NCI-H69 (cell line): ENCODE data around the gene CNTNAP2.
A peak's percentile ranks its signal among the peaks of the same experiment; 100 is the strongest.

ENCODE experiments used
- DNase-seq: peaks from one replicate; lab custom pipeline; 2025; lab: John Stamatoyannopoulos, UW

The CNTNAP2 gene

DNA sequence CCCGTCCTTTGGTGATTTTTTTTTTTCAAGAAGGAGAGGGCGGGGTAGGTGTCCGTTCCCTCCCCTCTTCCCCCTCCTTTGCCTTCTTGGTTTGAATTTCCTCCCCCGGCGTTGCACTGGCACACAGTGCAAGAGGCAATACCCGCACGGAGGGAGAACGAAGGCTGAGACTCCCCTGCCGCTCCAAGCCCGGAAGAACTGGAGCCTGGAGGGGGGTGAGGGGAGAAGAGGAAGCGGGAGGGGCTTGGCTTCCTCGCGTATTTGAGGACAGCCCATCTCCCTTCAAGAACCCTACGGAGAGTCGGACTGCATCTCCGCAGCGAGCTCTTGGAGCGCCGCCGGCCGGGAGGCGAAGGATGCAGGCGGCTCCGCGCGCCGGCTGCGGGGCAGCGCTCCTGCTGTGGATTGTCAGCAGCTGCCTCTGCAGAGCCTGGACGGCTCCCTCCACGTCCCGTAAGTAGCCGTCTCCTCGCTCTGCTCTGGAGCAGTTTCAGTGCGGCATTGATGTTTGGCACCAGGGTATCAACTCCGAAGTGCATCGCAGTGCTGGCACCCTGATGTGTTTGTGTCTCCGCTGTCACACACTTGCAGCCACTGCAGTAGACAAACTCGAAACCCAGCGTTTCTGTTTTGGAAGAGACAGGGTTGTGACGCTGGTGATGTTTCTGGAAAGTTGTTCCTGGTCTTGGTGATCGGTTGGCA, at the start of gene CNTNAP2:
Gene CNTNAP2, plus strand, starts transcription at position 281 of the 702 bp plus-strand sequence. Its CDS starts 76 bp downstream, at position 357.
- DNase-seq: peak; percentile 92

DNA sequence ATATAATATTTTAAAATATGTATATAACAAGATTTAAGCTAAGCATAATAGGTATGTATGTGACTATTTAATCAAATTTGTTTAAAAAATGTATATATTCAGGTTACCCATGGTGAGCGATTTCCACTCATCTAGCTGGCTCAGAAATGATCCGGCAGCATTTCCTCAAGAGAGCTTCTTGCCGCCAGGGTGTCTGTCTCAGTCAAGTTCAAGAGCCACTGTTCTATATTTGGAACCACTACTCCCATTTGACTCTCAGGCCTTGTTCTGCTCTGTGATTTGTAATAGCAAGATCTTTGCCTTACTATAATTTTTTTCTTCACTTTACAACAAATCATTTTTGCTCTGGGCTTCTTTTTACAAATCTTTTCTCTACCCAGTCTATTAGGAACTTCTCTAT, 48.7 kb upstream of the CNTNAP2 start:
- no peak for DNase-seq

DNA sequence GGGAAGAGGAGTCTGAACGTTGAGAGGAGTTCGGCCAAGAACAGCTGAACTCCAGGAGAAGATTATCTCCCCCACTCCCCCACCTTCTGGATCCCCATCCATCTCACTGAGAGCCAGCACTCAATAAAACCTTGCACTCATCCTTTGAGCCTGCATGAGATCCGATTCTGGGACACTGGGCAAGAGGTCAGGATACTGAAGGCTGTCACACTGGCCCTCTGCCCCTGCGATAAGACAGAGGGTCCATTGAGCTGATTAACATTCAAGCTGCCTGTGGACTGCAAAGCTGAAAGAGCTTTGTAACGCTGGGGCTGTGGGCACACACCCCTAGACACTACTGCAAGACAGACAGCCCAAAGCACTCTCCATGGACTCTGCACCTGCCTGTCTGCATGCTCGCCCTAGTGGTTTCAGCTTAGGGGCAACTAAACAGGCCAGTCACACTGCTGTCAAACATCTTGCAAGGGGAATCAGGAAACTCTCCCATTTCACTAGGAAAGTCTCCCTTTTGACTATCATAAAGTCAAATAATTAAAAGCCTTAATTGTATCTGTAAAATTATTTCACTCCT, 42.3 kb upstream of the CNTNAP2 start:
- DNase-seq: no peak

DNA sequence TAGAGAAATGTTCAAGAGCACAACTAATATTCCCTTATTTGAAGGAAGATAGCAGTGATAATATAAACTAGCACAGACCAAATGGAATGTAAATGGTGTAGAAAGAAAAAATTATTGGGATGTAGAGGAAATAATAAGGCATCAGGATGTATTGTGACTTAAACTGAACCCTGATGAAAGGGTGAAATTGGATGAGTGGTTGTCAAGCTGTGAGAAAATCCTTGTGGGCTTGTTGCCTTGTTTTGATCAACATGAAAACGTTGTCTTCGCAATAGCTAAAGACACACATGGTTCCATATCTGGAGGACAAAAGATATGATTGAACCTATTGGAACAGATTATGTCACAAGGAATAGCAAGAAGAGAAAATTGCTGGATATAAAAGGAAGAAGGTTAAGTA, 40.3 kb upstream of the CNTNAP2 start:
- DNase-seq: no peak

DNA sequence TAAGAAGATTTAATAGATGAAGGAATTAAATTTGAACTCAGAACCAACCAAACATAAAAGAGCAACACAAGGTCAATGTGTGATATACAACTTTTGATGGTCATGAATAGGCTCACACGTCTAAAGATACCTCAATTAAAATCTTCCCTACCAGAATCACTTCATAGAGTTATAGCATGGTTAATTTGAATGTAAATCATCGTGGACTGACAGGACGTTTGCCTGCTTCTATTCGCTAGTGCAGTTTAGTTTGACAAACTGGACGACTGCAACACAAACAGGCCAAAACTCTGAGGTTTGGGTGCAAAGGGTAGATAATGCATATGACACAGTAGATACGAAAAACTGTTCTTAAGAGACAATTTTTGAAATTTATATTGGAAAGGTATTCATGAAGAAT, 32.5 kb upstream of the CNTNAP2 start:
- DNase-seq: no peak

DNA sequence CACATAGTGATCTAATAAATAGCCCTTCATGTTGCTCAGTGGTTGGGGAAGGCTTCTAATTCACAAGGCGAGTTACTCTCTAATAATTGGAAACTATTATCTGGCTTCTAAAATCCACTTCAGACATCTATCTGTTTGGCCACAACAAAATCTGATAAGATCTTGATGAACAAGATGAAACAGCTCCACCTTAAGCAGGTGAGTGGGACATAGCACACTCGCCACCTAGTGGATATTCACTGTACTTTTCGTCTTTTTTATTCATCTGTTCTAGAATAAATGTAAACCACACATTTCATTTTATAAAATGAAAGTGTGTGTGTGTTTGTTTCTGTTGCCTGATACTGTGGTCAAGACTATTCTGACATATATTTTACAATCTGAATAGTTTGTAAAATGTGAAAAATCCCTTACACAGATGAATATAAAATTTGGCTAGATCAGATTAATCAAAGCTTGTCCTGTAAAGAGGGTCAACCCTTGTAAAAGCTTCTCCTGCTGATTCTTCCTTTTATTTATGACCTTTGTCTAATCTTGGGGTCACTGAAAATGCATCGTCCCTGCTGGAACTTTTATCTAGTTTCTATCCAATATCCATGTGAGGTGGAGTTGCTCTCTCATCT, 26.5 kb upstream of the CNTNAP2 start:
- peak; percentile 77 for DNase-seq

DNA sequence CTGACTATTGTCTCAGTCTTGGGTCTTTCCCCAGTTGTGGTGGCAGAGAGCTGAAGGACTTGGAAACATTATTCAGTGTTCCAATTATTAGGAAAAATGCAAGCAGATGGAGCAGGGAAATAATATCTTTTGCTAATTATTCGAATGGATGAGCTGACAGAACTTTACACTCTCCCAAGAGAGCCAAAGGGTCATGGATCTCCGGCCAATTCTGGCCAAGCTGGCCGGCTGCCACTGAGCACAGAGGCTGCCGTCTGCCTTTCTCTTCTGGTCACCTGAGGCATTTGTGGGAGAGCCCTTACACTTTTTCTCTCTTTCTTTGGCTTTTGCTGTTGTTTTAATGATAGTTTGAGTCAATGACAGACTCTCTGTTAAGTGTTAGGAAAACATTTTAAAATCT, 22.2 kb upstream of the CNTNAP2 start:
- no peak for DNase-seq

DNA sequence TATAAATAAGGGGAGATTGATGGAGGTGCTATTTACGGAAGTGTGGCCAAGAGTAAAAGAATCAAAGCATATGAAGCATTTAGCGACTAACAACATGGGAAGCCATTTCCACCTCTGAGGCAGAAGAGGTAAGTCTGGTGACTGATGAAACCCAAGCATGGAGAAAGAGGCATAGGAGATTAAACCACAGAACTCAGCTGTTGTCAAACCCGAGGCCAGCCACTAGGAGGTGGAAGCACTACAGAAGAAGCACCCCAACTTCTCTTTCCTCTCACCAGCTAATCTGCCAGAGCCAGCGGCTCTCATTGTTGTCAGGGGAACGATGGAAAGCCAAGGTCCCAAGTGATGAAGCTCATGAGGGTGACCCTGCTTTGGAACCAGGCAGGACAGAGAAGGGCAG, 19.6 kb upstream of the CNTNAP2 start:
- DNase-seq: peak; percentile 22

DNA sequence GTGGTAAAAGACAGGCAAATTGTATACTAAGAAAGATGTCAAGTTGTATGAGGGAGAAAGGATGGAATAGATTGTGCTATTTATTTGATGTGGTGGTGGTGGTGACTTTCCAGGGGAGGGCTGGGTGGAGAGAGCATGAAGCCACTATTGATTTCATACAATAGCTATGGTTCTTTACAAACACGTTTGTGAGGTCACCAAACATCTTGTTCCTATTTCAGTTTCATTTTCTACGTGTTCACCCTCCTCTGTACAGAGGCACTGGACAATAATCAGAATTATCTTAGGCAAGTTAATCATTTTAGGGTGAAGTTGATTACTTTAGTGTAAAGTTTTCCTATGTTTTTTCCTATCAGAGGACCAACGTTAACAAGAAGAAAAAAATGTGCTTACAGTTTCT, 10.3 kb upstream of the CNTNAP2 start:
- no peak for DNase-seq

DNA sequence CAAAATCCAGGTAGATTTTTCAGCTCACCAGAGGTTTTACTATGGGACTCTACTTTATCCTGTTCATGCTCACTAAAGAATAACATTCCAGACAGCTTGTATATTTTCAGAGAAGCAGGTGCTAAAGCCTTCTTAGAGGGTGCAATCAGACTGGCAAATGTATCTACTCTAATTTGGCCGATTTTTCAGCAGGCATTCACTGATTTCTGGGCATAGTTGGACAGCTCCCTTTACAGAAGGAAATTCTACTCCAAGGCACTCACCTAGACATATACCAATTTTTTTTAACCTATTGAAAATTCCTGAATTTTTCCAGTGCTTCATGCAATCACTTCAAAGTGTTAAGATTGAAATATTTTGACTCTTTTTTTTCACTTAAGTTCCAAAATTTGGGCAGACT, 3.8 kb upstream of the CNTNAP2 start:
- DNase-seq: no peak

DNA sequence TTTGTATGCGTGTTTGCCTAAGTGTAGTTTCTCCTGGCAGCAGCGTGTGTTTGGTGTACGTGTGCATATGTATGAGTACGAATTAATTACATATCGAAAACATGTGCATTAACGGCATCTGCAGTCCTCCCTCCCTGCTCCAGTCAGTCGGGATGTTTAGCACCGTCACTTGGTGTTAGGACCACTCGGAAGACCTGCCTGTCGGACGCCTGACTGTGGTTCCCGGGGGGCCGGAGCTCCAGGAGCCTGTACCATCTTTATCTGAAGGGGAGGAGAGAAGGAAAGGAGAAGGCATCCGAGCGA, 1.1 kb upstream of the CNTNAP2 start:
- peak; percentile 86 for DNase-seq

DNA sequence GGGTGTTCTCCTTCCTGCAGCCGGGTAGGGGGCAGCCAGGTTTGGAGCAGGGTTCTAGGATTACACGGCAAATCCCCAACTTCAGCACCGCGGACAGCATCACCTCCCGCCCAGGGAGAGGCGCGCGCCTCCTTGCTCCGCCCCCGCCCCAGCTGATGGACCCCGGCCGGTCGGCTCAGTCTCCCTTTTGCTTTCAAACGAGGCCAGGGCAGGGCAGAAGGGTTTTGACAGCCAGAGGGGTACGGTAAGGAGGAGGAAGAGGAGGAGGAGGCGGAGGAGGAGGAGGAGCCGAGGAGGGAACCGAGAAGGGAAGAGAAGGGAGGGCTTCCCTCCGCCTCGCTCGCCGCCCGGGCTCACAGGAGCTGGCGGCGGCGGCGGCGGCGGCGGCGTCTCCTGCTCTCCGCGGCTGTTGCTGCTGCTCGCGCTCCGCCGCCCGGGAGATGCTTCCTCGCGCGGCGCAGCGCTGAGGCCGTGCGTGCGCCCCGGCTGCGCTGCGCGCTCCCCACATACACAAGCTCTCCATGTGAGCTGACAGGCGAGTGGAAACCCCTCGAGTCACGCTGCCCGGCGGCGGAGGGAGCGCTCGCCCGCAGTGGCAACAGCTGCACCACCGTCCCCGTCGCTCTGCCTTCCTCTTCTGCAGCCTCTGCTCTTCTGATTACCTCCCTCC, 615 bp upstream of the CNTNAP2 start:
- peak; percentile 92 for DNase-seq

DNA sequence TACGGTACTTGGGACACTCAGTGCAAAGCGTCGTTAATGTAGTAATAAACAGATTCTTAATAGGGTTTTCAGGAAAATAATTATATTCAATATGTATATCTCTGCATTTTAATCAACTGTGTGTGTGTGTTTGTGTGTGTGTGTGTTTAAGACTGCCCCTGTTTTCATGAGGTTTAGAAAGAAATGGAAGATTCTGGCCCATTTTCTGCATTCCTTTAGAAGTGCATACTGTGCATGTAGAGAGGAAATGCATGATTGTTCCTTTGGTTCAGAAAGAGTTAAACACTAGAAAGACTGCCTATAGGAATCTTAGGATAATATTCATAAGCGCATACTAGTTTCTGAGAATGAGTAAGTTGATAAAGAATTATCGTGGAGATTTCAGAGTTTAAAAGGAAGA, 975 bp downstream of the CNTNAP2 start:
- no peak for DNase-seq

DNA sequence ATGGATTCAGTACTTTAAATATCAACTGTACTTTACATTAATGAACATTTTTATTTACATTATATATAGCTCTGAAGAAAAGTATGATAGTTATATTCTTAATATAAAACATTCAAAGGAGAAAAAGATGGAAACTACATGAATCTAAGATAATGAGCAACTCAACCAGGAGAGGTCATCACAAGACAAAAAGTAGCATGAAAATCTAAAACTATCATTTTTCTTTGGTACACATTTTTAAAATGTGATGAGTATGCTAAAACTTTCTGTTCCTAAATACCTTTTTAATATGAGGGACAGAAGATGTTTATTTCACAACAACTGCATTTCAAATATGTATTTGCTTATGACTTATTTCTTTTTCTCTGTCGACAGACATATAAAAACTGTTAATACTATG, 2.4 kb downstream of the CNTNAP2 start:
- DNase-seq: no peak

DNA sequence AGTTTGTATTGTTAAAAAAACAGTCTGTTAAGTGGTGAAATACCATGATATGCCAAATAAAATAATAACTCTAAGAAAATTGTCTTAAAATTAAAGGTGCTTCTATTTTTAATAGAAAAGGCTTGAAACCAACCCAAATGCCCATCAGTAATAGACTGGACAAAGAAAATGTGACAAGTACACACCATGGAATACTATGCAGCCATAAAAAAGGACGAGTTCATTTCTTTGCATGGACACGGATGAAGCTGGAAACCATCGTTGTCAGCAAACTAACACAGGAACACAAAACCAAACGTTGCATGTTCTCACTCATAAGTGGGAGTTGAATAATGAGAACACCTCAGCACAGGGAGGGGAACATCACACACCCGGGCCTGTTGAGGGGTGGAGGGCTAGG, 7.1 kb downstream of the CNTNAP2 start:
- DNase-seq: no peak

DNA sequence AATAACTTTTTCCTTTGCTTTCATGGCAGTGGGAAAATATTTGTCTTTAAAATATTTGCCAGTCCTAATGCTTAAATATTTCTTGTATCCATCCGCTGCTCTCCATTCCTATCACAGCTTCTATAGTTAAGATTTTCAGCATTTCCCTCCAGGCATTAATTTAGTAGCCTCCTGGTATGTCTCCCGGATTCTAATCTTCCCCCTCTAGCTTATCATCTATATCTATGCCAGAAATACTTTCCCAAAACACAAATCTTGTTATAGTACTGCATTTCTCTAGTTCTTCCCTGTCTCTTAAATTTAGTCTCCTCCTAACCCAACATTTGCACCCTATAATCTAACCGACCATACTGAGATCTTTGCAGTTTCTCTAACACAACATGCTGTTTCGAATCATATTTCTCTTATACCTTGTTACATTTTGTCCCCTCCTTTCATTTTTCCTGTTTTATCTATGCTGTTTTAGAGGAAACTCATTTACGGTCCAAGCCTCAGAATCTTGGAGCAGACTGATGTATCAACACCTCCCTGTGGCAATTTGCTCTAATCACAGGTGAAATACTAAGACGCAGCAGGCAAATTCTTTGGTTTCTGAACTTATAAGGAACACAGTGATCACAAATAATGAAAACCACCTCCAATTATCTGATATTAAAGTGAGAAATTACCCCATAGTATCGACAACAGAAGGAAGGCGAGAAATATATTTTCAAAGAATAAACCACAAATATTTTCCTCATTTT, 10.3 kb downstream of the CNTNAP2 start:
- DNase-seq: no peak

DNA sequence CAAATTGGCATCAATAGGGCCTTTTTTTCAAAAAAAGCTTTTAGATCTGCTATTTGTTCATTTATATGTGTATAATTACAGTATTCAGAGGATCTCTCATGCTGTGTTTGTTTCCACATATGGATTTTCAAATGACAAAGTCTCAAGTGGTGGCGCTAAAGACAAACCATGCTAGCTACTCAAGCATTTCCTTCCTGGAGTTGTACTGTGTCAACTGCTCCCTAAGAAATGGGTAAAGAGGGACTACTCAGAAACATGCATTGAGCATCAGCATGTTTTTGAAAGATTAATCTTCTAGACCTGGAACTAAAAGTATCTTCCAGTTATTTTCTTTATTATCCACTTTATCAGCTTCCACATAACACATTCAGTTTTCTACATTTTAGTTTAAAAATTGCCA, 12.7 kb downstream of the CNTNAP2 start:
- DNase-seq: peak; percentile 76

DNA sequence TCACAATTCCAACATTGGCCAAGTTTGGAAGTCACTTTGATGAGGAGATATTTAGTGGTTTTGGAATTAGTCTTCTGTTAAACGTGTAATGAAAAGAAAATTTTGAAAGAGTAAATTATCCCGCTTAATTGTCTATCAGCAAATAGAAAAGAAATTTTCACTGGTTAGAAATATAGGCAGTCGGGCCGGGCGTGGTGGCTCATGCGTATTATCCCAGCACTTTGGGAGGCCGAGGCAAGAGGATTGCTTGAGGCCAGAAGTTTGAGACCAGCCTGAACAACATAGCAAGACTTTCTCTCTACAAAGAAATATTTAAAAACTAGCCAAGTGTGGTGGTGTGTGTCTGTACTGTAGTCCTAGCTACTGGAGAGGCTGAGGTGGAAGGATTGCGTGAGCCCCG, 13.4 kb downstream of the CNTNAP2 start:
- no peak for DNase-seq

DNA sequence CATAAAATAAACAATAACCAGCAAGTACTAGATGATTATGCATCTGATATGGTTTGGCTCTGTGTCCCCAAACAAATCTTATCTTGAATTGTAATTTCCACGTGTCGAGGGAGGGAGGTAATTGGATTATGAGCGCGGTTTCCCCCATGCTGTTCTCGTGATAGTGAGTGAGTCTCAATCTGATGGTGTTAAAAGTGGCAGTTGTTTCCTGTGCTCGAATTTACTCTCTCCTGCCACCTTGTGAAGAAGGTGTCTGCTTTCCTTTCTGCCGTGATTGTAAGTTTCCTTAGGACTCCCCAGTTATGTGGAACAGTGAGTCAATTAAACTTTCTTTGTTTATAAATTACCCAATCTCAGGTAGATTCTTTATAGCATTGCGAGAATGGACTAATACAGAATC, 15.1 kb downstream of the CNTNAP2 start:
- DNase-seq: no peak

DNA sequence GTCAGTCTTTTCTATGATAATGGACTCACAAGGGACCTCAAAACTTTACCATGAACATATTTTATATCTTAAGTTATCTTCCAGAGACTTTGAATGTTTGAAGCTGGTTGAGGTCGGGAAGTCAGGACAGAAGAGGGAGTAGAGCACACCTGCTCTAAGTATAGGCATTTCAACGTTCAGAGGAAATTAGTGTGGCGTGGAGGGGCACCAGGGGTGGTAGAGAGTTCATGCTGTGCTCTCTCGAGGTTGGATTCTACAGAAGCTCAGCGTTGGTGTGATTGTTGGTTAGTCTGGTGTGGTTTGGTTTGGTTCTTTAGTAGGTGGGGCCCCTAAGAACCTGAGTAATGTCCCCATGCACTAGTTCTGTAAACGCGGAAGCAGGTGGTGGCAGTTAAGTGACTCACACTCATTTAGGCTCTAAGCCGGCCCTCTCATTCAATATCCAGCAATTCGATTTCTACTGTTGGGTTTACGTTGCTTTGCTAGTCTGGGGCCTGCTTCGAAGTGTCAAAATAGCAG, 19.8 kb downstream of the CNTNAP2 start:
- DNase-seq: no peak

DNA sequence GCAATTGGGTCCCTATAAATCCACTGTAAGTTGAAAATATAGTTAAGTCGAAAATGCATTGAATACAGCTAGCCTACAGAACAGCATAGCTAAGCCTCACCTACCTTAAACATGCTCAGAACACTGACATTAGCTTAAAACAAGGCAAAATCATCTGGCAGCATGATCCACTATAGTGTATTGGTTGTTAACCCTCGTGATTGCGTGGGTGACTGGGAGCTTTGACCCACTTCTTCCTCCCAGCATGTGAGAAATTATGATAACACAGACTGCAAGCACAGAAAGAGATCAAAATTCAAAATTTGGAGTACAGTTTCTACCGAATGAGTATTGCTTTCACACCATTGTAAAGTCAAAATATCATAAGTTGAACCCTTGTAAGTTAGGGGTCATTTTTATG, 22.3 kb downstream of the CNTNAP2 start:
- no peak for DNase-seq

DNA sequence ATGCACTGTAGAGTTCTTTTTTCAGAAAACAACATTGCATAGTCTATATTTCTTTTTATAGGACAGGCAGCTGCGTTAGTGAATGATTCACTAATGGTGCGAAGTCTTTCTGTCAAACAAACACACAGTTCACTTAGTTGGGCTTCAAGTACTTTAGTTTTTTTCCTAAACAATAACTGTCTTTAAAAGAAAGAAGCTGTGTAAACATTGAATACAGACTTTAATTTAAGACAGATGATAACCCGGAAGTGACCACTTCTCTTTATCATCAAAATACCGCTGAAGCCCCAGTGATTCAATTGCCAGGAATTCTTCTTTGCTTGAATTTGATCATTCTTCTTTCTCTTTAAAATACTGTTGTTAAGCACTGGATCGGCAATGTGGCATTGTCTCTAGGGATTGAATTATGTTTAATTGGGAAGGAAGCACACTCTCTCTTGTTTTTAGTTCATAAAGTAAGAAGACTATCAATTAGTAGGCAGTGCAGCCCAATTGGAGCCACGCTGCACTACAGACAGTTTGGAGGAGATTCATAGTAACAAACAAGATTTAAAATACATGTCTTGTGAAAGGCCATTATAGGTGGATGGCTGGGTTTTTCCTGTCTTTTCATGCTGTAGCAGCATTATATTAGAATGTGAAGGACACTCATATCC, 30.4 kb downstream of the CNTNAP2 start:
- DNase-seq: peak; percentile 61
